Upper lobe of left lung (tissue), 6 donors: Measurements from ENCODE around the gene NYNRIN. TPM values are rescaled to one million over a fixed set of nuclear protein-coding genes. Genes with fewer than 3 reads are reported as not detected.

Experiments used
- ATAC-seq, 2 donors: fragments of 200-7000 bp; cut with Tn5 transposase; one replicate each; pipeline ENCODE4 v1.9.1; 2022; ENCODE audit warnings: mild to moderate bottlenecking in 2 of 2, moderate library complexity in 2 of 2; ENCODE audit not compliant: low FRiP score in 2 of 2
- DNase-seq, 2 donors: peaks; one replicate each; pipeline ENCODE4 v3.0.0-alpha.2; 2019 to 2020
- H3K27ac ChIP-seq, 4 donors: fragments of 200-600 bp; sonication (generic); one replicate each; pipeline ENCODE4 v1.5.1; 2016 to 2019
- H3K27me3 ChIP-seq, 4 donors: fragments of 200-600 bp; sonication (generic); one replicate each; pipeline ENCODE4 v1.5.1; 2017 to 2019
- H3K36me3 ChIP-seq, 4 donors: fragments of 200-600 bp; sonication (generic); one replicate each; pipeline ENCODE4 v1.5.1; 2016 to 2019
- H3K4me1 ChIP-seq, 4 donors: fragments of 200-600 bp; sonication (generic); one replicate each; pipeline ENCODE4 v1.5.1; 2018 to 2019
- H3K4me3 ChIP-seq, 4 donors: fragments of 200-600 bp; sonication (generic); one replicate each; pipeline ENCODE4 v1.5.1; 2017 to 2019; ENCODE audit warnings: mild to moderate bottlenecking in 2 of 4, moderate library complexity in 1 of 4
- H3K9me3 ChIP-seq, 4 donors: fragments of 200-600 bp; sonication (generic); one replicate each; pipeline ENCODE4 v1.5.1; 2018 to 2019
- EP300 ChIP-seq, 4 donors: sonication (generic); formaldehyde crosslinking; IDR thresholded peaks; one replicate each; pipeline ENCODE4 v1.5.1; 2017; ENCODE audit warnings: antibody characterized with exemption in 4 of 4, control low read depth in 2 of 4
- POLR2A ChIP-seq, 4 donors: fragments of 450-650 bp; IDR thresholded peaks; one replicate each; pipeline ENCODE4 v1.5.1; 2016 to 2017; ENCODE audit warnings: antibody characterized with exemption in 4 of 4, mild to moderate bottlenecking in 2 of 4
- POLR2AphosphoS5 ChIP-seq, 2 donors: sonication (generic); formaldehyde crosslinking; IDR thresholded peaks; one replicate each; pipeline ENCODE4 v1.5.1; 2017; ENCODE audit warnings: antibody characterized with exemption in 2 of 2
- WGBS, 2 donors: methylation state at CpG; one replicate each; pipeline ENCODE4 v1.1.5; 2017 to 2018; 5-methylcytosine and 5-hydroxymethylcytosine counted together
- total RNA-seq, 6 donors: library from RNA; depleted of rRNA in 4 of 6; stranded (reverse); fragments of >200 nt in 4 of 6; gene quantifications; one replicate each; pipeline versions ENCODE4 v1.1.0 to v1.2.1, GENCODE V29; 2016 to 2021
- TF ChIP-seq, protein P1 (sequence below), 6 experiments: fragments of 450-650 bp in 4 of 6; fragments of 200-600 bp in 2 of 6; sonication (generic) in 2 of 6; IDR thresholded peaks; one replicate each; pipeline ENCODE4 v1.5.1; 2016 to 2019; ENCODE audit warnings: antibody characterized with exemption in 6 of 6
- donor health status: DM: no; HTN: no; CAD: no; lungs with moderate emphysema.
- donor health status: DM: no; HTN: yes; CAD: no; lungs with severe emphysema.

NYNRIN gene
- total RNA-seq, 6 donors from 2014 or later = 5.5 to 18.7 (median 14.4) TPM

DNA sequence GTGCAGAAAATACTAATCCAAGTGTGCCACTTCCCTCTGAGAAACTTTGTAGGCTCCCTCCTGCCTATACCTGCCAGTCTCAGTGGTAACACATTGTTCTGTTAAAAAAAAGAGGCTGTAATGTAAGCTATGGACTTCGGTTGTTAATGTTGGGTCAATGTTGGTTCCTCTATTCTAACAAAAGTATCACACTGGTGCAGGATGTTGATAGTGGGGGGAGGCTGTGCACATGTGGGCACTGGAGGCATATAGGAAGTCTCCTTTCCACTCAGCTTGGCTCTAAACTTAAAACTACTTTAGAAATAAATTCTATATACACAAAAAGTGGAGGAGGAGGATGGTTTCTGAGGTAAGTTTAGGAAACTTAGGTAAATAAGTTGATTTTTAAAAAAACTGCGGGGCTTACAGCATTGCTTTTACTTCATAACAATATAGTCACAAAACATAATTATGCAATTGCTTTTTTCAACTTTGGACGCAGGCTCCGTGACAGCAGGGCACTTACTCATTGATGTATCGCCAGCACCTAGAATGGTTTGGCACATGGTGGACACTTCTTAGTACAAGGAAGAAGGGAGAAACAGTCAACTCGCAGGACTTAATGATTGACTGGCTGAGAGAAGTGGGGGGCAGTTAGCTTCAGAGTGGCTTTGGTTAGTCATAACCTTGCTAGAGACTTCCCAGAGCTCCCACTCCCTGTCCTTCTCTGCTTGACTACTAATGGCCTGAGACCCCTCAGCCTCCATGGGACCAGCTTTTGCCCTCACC lies 7.9 kb upstream of the NYNRIN start:
- no peak overlapping the region for H3K27ac ChIP-seq
- H3K27me3 ChIP-seq = no peaks in the 10 kb centered on the region
- no peaks in the 10 kb centered on the region for H3K9me3 ChIP-seq
- no peak for TF ChIP-seq EP300 (IDR thresholded peaks at IDR 0.05)
- no peak for TF ChIP-seq POLR2AphosphoS5 (IDR thresholded peaks at IDR 0.05)
- TF ChIP-seq POLR2A (IDR thresholded peaks at IDR 0.05) = no peak
- TF ChIP-seq, protein P1, sequence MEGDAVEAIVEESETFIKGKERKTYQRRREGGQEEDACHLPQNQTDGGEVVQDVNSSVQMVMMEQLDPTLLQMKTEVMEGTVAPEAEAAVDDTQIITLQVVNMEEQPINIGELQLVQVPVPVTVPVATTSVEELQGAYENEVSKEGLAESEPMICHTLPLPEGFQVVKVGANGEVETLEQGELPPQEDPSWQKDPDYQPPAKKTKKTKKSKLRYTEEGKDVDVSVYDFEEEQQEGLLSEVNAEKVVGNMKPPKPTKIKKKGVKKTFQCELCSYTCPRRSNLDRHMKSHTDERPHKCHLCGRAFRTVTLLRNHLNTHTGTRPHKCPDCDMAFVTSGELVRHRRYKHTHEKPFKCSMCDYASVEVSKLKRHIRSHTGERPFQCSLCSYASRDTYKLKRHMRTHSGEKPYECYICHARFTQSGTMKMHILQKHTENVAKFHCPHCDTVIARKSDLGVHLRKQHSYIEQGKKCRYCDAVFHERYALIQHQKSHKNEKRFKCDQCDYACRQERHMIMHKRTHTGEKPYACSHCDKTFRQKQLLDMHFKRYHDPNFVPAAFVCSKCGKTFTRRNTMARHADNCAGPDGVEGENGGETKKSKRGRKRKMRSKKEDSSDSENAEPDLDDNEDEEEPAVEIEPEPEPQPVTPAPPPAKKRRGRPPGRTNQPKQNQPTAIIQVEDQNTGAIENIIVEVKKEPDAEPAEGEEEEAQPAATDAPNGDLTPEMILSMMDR (IDR thresholded peaks at IDR 0.05) = no peak
- H3K4me3 ChIP-seq = no peak overlapping the region
- H3K36me3 ChIP-seq = no peaks in the 10 kb centered on the region
- WGBS, 2 donors = 40 to 42% methylated on average over 6 of the region's 6 CpGs
- ATAC-seq (no peak), DNase-seq (no peak)
- H3K4me1 ChIP-seq = peaks cover 9 to 30% (median 13%) of the 10 kb centered on the region in 4 donors

DNA sequence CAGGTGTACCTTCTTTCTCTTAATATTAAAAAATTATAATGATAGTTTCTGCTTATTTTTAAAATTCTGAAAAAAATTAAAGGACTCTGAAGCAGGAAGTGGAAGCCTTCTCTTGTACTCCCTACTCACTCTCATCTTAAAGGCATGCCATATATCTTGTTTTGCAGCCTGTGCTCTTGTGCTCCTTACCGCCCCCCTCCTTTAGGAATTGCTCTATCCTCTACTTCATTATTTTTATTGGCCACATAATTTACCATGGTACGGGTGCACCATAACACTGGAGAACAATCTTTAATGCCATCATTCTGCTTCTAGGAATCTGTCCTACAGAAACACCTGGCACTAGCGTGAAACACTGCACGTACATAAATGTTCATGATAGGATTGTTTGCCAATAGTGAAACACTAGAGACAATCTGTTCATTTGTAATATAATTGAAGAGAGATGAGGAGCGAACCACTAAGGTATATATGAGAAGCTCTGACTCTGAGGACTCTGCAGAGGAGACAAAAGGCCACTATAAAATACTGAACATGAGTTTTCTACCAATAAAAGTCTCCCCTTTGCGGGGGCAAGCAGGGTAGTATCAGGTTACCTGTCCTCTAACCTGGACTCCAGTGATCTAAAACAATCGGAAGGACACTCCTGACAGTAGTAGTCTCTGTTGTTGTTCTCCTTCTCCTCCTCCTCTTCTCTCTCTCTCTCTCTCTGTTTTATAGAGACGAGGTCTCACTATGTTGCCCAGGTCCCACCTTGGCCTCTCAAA lies 6.3 kb upstream of the NYNRIN start:
- ATAC-seq = peak in 1 of 2 donors; percentile 54
- WGBS, 2 donors = 69% methylated on average over 8 of the region's 8 CpGs
- H3K4me3 ChIP-seq = no peak overlapping the region
- TF ChIP-seq POLR2A (IDR thresholded peaks at IDR 0.05) (no peak), POLR2AphosphoS5 (IDR thresholded peaks at IDR 0.05) (no peak), EP300 (IDR thresholded peaks at IDR 0.05) (no peak)
- TF ChIP-seq, protein P1 (IDR thresholded peaks at IDR 0.05) = no peak
- H3K27me3 ChIP-seq = no peaks in the 10 kb centered on the region
- H3K9me3 ChIP-seq = no peaks in the 10 kb centered on the region
- DNase-seq = no peak
- no peaks in the 10 kb centered on the region for H3K36me3 ChIP-seq
- H3K27ac ChIP-seq = no peak overlapping the region
- peaks cover 9 to 32% (median 15%) of the 10 kb centered on the region in 4 donors for H3K4me1 ChIP-seq

DNA sequence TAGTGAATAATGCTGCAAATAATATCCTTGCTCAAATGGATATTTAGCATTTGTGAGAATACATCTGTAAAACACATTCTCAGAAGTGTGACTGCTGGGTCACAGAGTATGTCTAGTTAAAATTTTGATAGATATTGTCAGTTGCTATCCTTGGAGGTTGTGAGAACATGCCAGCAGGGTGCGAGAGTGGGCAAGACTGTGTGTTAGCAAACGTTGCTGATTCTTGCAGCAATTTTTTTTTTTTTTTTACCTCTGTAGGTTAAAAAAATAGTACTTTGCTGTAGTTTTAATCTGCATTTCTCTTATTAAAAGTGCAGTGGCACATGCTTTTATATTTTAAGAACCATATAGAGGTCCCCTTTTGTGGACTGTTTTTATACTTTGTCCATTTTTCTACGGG lies 4.5 kb upstream of the NYNRIN start:
- Histone ChIP-seq H3K4me1 (peaks cover 11 to 39% (median 21%) of the 10 kb centered on the region in 4 donors), H3K27me3 (no peaks in the 10 kb centered on the region), H3K36me3 (no peaks in the 10 kb centered on the region), H3K27ac (no peak overlapping the region), H3K9me3 (no peaks in the 10 kb centered on the region), H3K4me3 (no peak overlapping the region)
- TF ChIP-seq POLR2AphosphoS5 (IDR thresholded peaks at IDR 0.05) (no peak), POLR2A (IDR thresholded peaks at IDR 0.05) (no peak), EP300 (IDR thresholded peaks at IDR 0.05) (no peak)
- TF ChIP-seq, protein P1 (IDR thresholded peaks at IDR 0.05) = no peak
- no peak for DNase-seq
- WGBS, 2 donors = 46 to 48% methylated on average over 3 of the region's 3 CpGs
- no peak for ATAC-seq

DNA sequence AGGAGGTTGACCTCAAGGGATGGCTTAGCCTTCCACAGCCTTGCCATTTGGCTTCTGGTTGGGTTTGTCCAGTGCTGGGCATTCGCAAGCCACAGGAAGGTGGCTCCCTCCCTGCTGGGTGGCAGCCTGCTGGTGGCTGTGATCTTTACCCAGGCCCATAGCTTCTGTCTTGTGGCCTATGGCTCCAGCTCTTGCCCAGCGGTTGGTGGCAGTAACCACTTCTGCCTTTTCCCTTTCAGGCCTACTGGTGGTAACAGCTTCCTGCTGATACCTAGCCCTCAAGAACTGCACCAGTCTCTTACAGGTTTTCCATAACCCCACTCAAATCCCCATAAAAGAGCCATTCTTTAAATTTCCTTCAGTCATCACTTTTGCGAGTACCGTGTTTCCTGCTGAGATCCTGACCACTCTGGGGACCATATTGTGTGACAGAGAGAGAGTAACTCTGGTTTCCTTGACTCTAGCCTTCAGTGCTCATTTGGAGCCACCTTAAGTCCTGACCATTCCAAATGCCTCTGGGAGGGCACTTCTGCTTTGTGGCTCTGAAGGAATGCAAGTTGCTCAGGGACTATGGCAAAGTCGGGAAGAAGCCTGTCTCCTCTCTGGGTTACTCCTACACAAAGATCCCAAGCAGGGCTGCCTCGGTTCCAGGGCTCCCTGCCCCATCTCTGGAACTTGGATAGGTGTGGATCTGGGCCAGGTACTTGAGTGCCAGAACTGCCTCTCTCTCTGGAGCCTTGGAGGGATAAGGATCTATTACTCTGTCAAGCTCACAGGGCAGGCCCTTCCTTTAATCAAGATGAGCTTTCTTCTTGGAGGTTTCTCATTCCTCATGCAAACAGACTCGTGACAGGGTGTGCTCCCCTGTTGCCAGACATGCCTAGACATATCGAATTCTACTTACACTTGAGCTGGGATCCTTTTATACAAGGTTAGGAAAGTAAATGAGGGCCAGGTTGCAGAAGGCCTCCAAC lies 2.9 kb upstream of the NYNRIN start:
- H3K4me3 ChIP-seq = no peak overlapping the region
- no peak for ATAC-seq
- H3K27ac ChIP-seq = no peak overlapping the region
- no peaks in the 10 kb centered on the region for H3K27me3 ChIP-seq
- 51 to 59% methylated on average over 8 of the region's 8 CpGs for WGBS, 2 donors
- no peaks in the 10 kb centered on the region for H3K9me3 ChIP-seq
- peaks cover 17 to 50% (median 32%) of the 10 kb centered on the region in 4 donors for H3K4me1 ChIP-seq
- TF ChIP-seq POLR2A (IDR thresholded peaks at IDR 0.05) = no peak
- TF ChIP-seq EP300 (IDR thresholded peaks at IDR 0.05) = no peak
- TF ChIP-seq, protein P1 (IDR thresholded peaks at IDR 0.05) = no peak
- TF ChIP-seq POLR2AphosphoS5 (IDR thresholded peaks at IDR 0.05) = no peak
- no peaks in the 10 kb centered on the region for H3K36me3 ChIP-seq
- no peak for DNase-seq
